GM12878 (cell line): ENCODE results near the gene ZNF765. TPM values are rescaled to one million over a fixed set of nuclear protein-coding genes. Genes with fewer than 3 reads are reported as not detected.

ENCODE experiments used
- ATAC-seq: fragments of 200-7000 bp; cut with Tn5 transposase; 3 replicates; pipeline ENCODE4 v1.9.1; 2020; ENCODE audit warnings: mild to moderate bottlenecking, moderate library complexity
- BruUV-seq: library from RNA; stranded (reverse); fragments of 400-500 nt; replicated peaks from 2 replicates; lab custom pipeline; 2021; lab: Mats Ljungman, UMichigan
- CTCF ChIA-PET: fragments of 300-600 bp; sonication (Branson Sonifier 250); formaldehyde crosslinking; extraction: SDS; loops from one replicate; lab custom pipeline; 2021; ENCODE audit warnings: inconsistent platforms; lab: Yijun Ruan, JAX
- POLR2A ChIA-PET: fragments of 350-600 bp; formaldehyde crosslinking; extraction: SDS; loops from one replicate; lab custom pipeline; 2021; ENCODE audit warnings: inconsistent platforms; lab: Charles Lee
- RAD21 ChIA-PET: fragments of 300-600 bp; sonication (Branson Sonifier 250); formaldehyde crosslinking; loops from one replicate; lab custom pipeline; 2023; ENCODE audit warnings: antibody characterized with exemption; ENCODE audit not compliant: unreplicated experiment; lab: Charles Lee
- SMC1A ChIA-PET: fragments of 300-600 bp; sonication (Branson Sonifier 250); formaldehyde crosslinking; loops from one replicate; lab custom pipeline; 2023; ENCODE audit not compliant: unreplicated experiment, uncharacterized antibody; lab: Charles Lee
- DNase-seq: peaks from one replicate; pipeline ENCODE4 v3.0.0-alpha.2; 2011; ENCODE audit warnings: low read depth, low spot score
- FAIRE-seq: peaks from 3 replicates; lab custom pipeline; 2011; peaks lifted over from hg19 to GRCh38; lab: Jason Lieb, UNC
- H2AFZ ChIP-seq: 2 replicates; pipeline ENCODE4 v1.6.0; 2011; ENCODE audit warnings: low read depth, low read length, control low read depth; ENCODE audit not compliant: control insufficient read depth
- H3K27ac ChIP-seq: 2 replicates; pipeline ENCODE4 v1.5.1; 2011; ENCODE audit warnings: control low read depth; ENCODE audit not compliant: control insufficient read depth, insufficient read depth
- H3K27me3 ChIP-seq, 2 experiments: replicated peaks in 1 of 2; 2 replicates each; pipeline versions ENCODE4 v1.6.0 to v1.6.1; 2011; ENCODE audit warnings: low read length in 1 of 2; ENCODE audit not compliant: control insufficient read depth in 2 of 2, insufficient read depth in 2 of 2
- H3K36me3 ChIP-seq, 2 experiments: 2 replicates each; pipeline ENCODE4 v1.5.1; 2011; ENCODE audit warnings: low read length in 1 of 2; ENCODE audit not compliant: control insufficient read depth in 2 of 2, insufficient read depth in 2 of 2
- H3K4me1 ChIP-seq: 2 replicates; pipeline ENCODE4 v1.6.1; 2011; ENCODE audit warnings: mild to moderate bottlenecking, low read length, moderate library complexity, mixed read lengths; ENCODE audit not compliant: control insufficient read depth, insufficient read depth
- H3K4me2 ChIP-seq: 2 replicates; pipeline ENCODE4 v1.6.0; 2011; ENCODE audit warnings: control low read depth; ENCODE audit not compliant: control insufficient read depth, insufficient read depth
- H3K4me3 ChIP-seq: fragments of 200-600 bp; sonication (generic); 2 replicates; pipeline ENCODE4 v1.5.1; 2016
- H3K79me2 ChIP-seq: 2 replicates; pipeline ENCODE4 v1.6.0; 2011; ENCODE audit warnings: low read length; ENCODE audit not compliant: control insufficient read depth, insufficient read depth
- H3K9ac ChIP-seq: 2 replicates; pipeline ENCODE4 v1.8.0; 2011; ENCODE audit warnings: low read length, control low read depth, mixed read lengths; ENCODE audit not compliant: control insufficient read depth, insufficient read depth
- H3K9me3 ChIP-seq: replicated peaks from 3 replicates; pipeline ENCODE4 v1.5.1; 2011; ENCODE audit warnings: mild to moderate bottlenecking, low read length; ENCODE audit not compliant: control insufficient read depth, insufficient read depth
- H4K20me1 ChIP-seq: 2 replicates; pipeline ENCODE4 v1.6.0; 2011; ENCODE audit not compliant: control insufficient read depth, insufficient read depth
- ATF3 ChIP-seq: IDR thresholded peaks from 2 replicates; pipeline ENCODE4 v1.6.1; 2011; ENCODE audit warnings: low read depth, mild to moderate bottlenecking, low read length, moderate library complexity, borderline replicate concordance; ENCODE audit errors: extremely low read depth
- BRCA1 ChIP-seq: IDR thresholded peaks from 2 replicates; pipeline ENCODE4 v1.6.1; 2011; ENCODE audit warnings: low read depth, low read length, improper control_type of control experiment
- CBFB ChIP-seq: IDR thresholded peaks from 2 replicates; pipeline ENCODE4 v1.6.1; 2016; ENCODE audit warnings: antibody characterized with exemption, low read depth
- EZH2 ChIP-seq: IDR thresholded peaks from 2 replicates; pipeline ENCODE4 v1.6.1; 2012; ENCODE audit warnings: low read depth, mild to moderate bottlenecking, control low read depth, inconsistent platforms, low read length, borderline replicate concordance; ENCODE audit not compliant: control insufficient read depth
- HCFC1 ChIP-seq: fragments of 150-350 bp; IDR thresholded peaks from 2 replicates; pipeline ENCODE4 v1.6.1; 2014; ENCODE audit warnings: low read length
- JUND ChIP-seq: IDR thresholded peaks from 2 replicates; pipeline ENCODE4 v1.6.1; 2012; ENCODE audit warnings: low read depth, mild to moderate bottlenecking, low read length, improper control_type of control experiment, moderate library complexity
- KLF5 ChIP-seq: fragments of 450-650 bp; IDR thresholded peaks from 2 replicates; pipeline ENCODE4 v1.6.1; 2014; ENCODE audit warnings: mild to moderate bottlenecking; ENCODE audit not compliant: partially characterized antibody
- MTA3 ChIP-seq: IDR thresholded peaks from 2 replicates; pipeline ENCODE4 v1.6.1; 2012; ENCODE audit warnings: low read length, inconsistent platforms, borderline replicate concordance
- POLR2AphosphoS5 ChIP-seq: IDR thresholded peaks from 2 replicates; pipeline ENCODE4 v1.6.1; 2011; ENCODE audit warnings: mild to moderate bottlenecking, low read length, inconsistent platforms
- RELB ChIP-seq: fragments of 450-650 bp; IDR thresholded peaks from 2 replicates; pipeline ENCODE4 v1.6.1; 2017; ENCODE audit warnings: low read depth, mild to moderate bottlenecking, moderate library complexity
- TAF1 ChIP-seq: IDR thresholded peaks from 2 replicates; pipeline ENCODE4 v1.6.1; 2011; ENCODE audit warnings: mild to moderate bottlenecking, low read depth, low read length, borderline replicate concordance
- ZBED1 ChIP-seq: IDR thresholded peaks from 2 replicates; pipeline ENCODE4 v1.6.1; 2016; ENCODE audit warnings: borderline replicate concordance
- ZBTB33 ChIP-seq: fragments of 450-650 bp; IDR thresholded peaks from 2 replicates; pipeline ENCODE4 v1.6.1; 2017; ENCODE audit warnings: mild to moderate bottlenecking
- WGBS: methylation state at CpG from one replicate; pipeline ENCODE4 v1.1.6; 2016; ENCODE audit warnings: low lambda C conversion rate; ENCODE audit not compliant: insufficient replicate concordance, insufficient coverage; ENCODE audit errors: missing lambda C conversion rate; 5-methylcytosine and 5-hydroxymethylcytosine counted together
- in situ Hi-C: fragments of 300-500 bp; cut with MboI; formaldehyde crosslinking; loops from 9 replicates; pipeline ENCODE4 v1.14.3; 2018; ENCODE audit warnings: mixed read lengths
- intact Hi-C: fragments of 100-400 bp; cut with micrococcal nuclease; formaldehyde crosslinking; loops from one replicate; pipeline ENCODE4 v1.14.2; 2022; ENCODE audit not compliant: unreplicated experiment
- polyA plus RNA-seq, 11 experiments: library from polyadenylated mRNA; depleted of rRNA in 4 of 11; unstranded in 6 of 11; stranded (reverse) in 5 of 11; fragments of >200 nt; fragmentation: Nextera tagmentation in 4 of 11; fragmentation: Illumina TruSeq in 1 of 11; extraction: Ambion mirVana in 4 of 11; extraction: Trizol in 1 of 11; gene quantifications; 1 replicate in 1 of 11; 2 replicates in 10 of 11; pipeline versions ENCODE4 v1.2.1 to v1.2.3, GENCODE V29; 2011 to 2016; ENCODE audit warnings: inconsistent platforms in 2 of 11, missing spikeins in 2 of 11, low read depth in 1 of 11
- total RNA-seq, 4 experiments: library from RNA; depleted of rRNA in 3 of 4; stranded (reverse); fragments of >200 nt in 3 of 4; fragmentation: Illumina TruSeq in 1 of 4; extraction: Trizol in 1 of 4; gene quantifications; 2 replicates each; pipeline versions ENCODE4 v1.2.1 to v1.2.3, GENCODE V29; 2013 to 2021

Gene ZNF765
- total and polyA plus RNA-seq, 10 of the 15 experiments (the other 5 are each of a cell fraction or from before 2014, with no cell fraction given): 2.9 to 12.7 (median 7.0) TPM

- TF ChIP-seq RELB: 0 out of 2 replicates have a peak, but pooled peaks have one; percentile 36
Observed at GRCh38 chr19:53365899-53366493, 29.0 kb upstream of the ZNF765 start (continued).

- POLR2A ChIA-PET: no interaction called here
- no peak overlapping the region for H3K9ac ChIP-seq
- no peak overlapping the region for H2AFZ ChIP-seq
- no peaks in the 10 kb centered on the region for H4K20me1 ChIP-seq
- in situ Hi-C loops: no loop called here
- DNase-seq (no peak), ATAC-seq (no peak), FAIRE-seq (no peak)
- intact Hi-C loops: no loop called here
- H3K4me1 ChIP-seq: no peaks in the 10 kb centered on the region
- TF ChIP-seq CBFB (no peak), MTA3 (no peak), BRCA1 (no peak), KLF5 (no peak), HCFC1 (no peak), ZBTB33 (no peak), POLR2AphosphoS5 (no peak), EZH2 (no peak), ATF3 (no peak), ZBED1 (no peak), TAF1 (no peak), JUND (no peak), RELB (no peak)
- SMC1A ChIA-PET: no interaction called here
- RAD21 ChIA-PET: no interaction called here
- no peaks in the 10 kb centered on the region; the same call in 1 of the 2 replicates for H3K79me2 ChIP-seq
- no peak overlapping the region for H3K4me2 ChIP-seq
- peaks cover 2 to 3% of the 10 kb centered on the region in 2 experiments; a peak in 3 of 4 replicates for H3K36me3 ChIP-seq
- H3K27ac ChIP-seq: no peak overlapping the region
- 95% methylated on average over 4 of the region's 4 CpGs for WGBS
- CTCF ChIA-PET: no interaction called here
- peaks cover 8% of the 10 kb centered on the region; the same call in 2 of the 3 replicates for H3K9me3 ChIP-seq
- H3K27me3 ChIP-seq: no peaks in the 10 kb centered on the region
- H3K4me3 ChIP-seq: no peak overlapping the region
- no TSS peak for BruUV-seq
Observed at GRCh38 chr19:53372196-53372595, 22.8 kb upstream of the ZNF765 start.
